ENCODE data around the gene SETD3.
A peak's percentile ranks its signal among the peaks of the same experiment; 100 is the strongest.

SETD3 gene

GRCh38 chr14:99383472-99384449, 96.9 kb downstream of the SETD3 start:
- H3K27me3 ChIP-seq (ENCODE audit: control insufficient read depth in 3 of 3, insufficient read depth in 3 of 3, low read depth in 1 of 3, low read length in 3 of 3): no peaks in the 10 kb centered on the region
- H4K8ac ChIP-seq (ENCODE audit: low read depth, low read length): no peak overlapping the region
- H3K27ac ChIP-seq (replicated peaks; ENCODE audit: low read length): no peak overlapping the region
- no peak overlapping the region for H3K9ac ChIP-seq (ENCODE audit: low read depth, low read length, poor library complexity)
- no peaks in the 10 kb centered on the region for H3K79me1 ChIP-seq (ENCODE audit: low read depth, low read length)
- no peak overlapping the region for H2BK15ac ChIP-seq (ENCODE audit: low read length)
- H4K91ac ChIP-seq (ENCODE audit: low read depth, low read length, poor library complexity): no peak overlapping the region
- no peak overlapping the region for H3K14ac ChIP-seq (ENCODE audit: low read length)
- no CpG with 5 or more reads among the region's 36 CpGs for WGBS, 2 donors (ENCODE audit: extremely low coverage in 2 of 2, insufficient read length in 2 of 2, insufficient replicate concordance in 1 of 2)
- DNase-seq (ENCODE audit: low spot score): no peak
- no peaks in the 10 kb centered on the region for H3K36me3 ChIP-seq (replicated peaks in 1 of 2; ENCODE audit: control insufficient read depth in 2 of 2, insufficient read depth in 2 of 2, low read length in 2 of 2)
- no peak overlapping the region for H2BK120ac ChIP-seq (ENCODE audit: low read depth, low read length)
- peaks cover 4 to 10% of the 10 kb centered on the region in 2 donors for H3K9me3 ChIP-seq (replicated peaks in 1 of 2; ENCODE audit: control insufficient read depth in 2 of 2, insufficient read depth in 1 of 2, low read depth in 1 of 2, low read length in 2 of 2)
- peak overlapping the region; percentile 85 for H2AFZ ChIP-seq (ENCODE audit: low read length)
- peak overlapping the region; percentile 51 for H2BK12ac ChIP-seq (ENCODE audit: low read length)
- peak overlapping the region; percentile 8 for H3K23ac ChIP-seq (ENCODE audit: low read depth, low read length, poor library complexity)
- no peak overlapping the region for H3K4ac ChIP-seq (ENCODE audit: low read length)
- no peak overlapping the region for H3K4me2 ChIP-seq (ENCODE audit: insufficient read depth, low read length, poor library complexity, severe bottlenecking)
- peak overlapping the region in 1 of 2 donors; percentile 72 for H3K4me3 ChIP-seq (ENCODE audit: low read length in 2 of 2)
- H3K18ac ChIP-seq (ENCODE audit: low read length): no peak overlapping the region
- H2AK5ac ChIP-seq (ENCODE audit: low read depth, low read length): no peak overlapping the region
- no peak overlapping the region for H2BK5ac ChIP-seq (ENCODE audit: low read length)
- H3K4me1 ChIP-seq (ENCODE audit: control insufficient read depth in 2 of 2, insufficient read depth in 1 of 2, low read depth in 1 of 2, low read length in 2 of 2): peaks cover 5% of the 10 kb centered on the region in 2 donors

GRCh38 chr14:99382781-99383471, 97.7 kb downstream of the SETD3 start:
- WGBS, 2 donors (ENCODE audit: extremely low coverage in 2 of 2, insufficient read length in 2 of 2, insufficient replicate concordance in 1 of 2): no CpG with 5 or more reads among the region's 18 CpGs
- Histone ChIP-seq H4K91ac (ENCODE audit: low read depth, low read length, poor library complexity) (no peak overlapping the region), H2BK15ac (ENCODE audit: low read length) (no peak overlapping the region), H3K4ac (ENCODE audit: low read length) (no peak overlapping the region), H3K14ac (ENCODE audit: low read length) (no peak overlapping the region), H3K23ac (ENCODE audit: low read depth, low read length, poor library complexity) (no peak overlapping the region), H3K9ac (ENCODE audit: low read depth, low read length, poor library complexity) (no peak overlapping the region), H2BK120ac (ENCODE audit: low read depth, low read length) (no peak overlapping the region), H2AK5ac (ENCODE audit: low read depth, low read length) (no peak overlapping the region), H3K9me3 (replicated peaks in 1 of 2; ENCODE audit: control insufficient read depth in 2 of 2, insufficient read depth in 1 of 2, low read depth in 1 of 2, low read length in 2 of 2) (peaks cover 4 to 10% of the 10 kb centered on the region in 2 donors), H2BK12ac (ENCODE audit: low read length) (peak overlapping the region; percentile 51), H2AFZ (ENCODE audit: low read length) (no peak overlapping the region), H3K4me1 (ENCODE audit: control insufficient read depth in 2 of 2, insufficient read depth in 1 of 2, low read depth in 1 of 2, low read length in 2 of 2) (peaks cover 5% of the 10 kb centered on the region in 2 donors), H3K18ac (ENCODE audit: low read length) (no peak overlapping the region), H3K4me3 (ENCODE audit: low read length in 2 of 2) (no peak overlapping the region), H3K27ac (replicated peaks; ENCODE audit: low read length) (no peak overlapping the region), H4K8ac (ENCODE audit: low read depth, low read length) (no peak overlapping the region), H3K27me3 (ENCODE audit: control insufficient read depth in 3 of 3, insufficient read depth in 3 of 3, low read depth in 1 of 3, low read length in 3 of 3) (no peaks in the 10 kb centered on the region), H3K36me3 (replicated peaks in 1 of 2; ENCODE audit: control insufficient read depth in 2 of 2, insufficient read depth in 2 of 2, low read length in 2 of 2) (no peaks in the 10 kb centered on the region), H2BK5ac (ENCODE audit: low read length) (no peak overlapping the region), H3K79me1 (ENCODE audit: low read depth, low read length) (no peaks in the 10 kb centered on the region), H3K4me2 (ENCODE audit: insufficient read depth, low read length, poor library complexity, severe bottlenecking) (no peak overlapping the region)
- DNase-seq (ENCODE audit: low spot score): no peak

GRCh38 chr14:99382071-99382470, 98.6 kb downstream of the SETD3 start:
- Histone ChIP-seq H3K4me2 (ENCODE audit: insufficient read depth, low read length, poor library complexity, severe bottlenecking) (no peak overlapping the region), H2BK5ac (ENCODE audit: low read length) (no peak overlapping the region), H3K27ac (replicated peaks; ENCODE audit: low read length) (no peak overlapping the region), H3K27me3 (ENCODE audit: control insufficient read depth in 3 of 3, insufficient read depth in 3 of 3, low read depth in 1 of 3, low read length in 3 of 3) (no peaks in the 10 kb centered on the region), H4K8ac (ENCODE audit: low read depth, low read length) (no peak overlapping the region), H3K4ac (ENCODE audit: low read length) (no peak overlapping the region), H2BK15ac (ENCODE audit: low read length) (no peak overlapping the region), H3K4me1 (ENCODE audit: control insufficient read depth in 2 of 2, insufficient read depth in 1 of 2, low read depth in 1 of 2, low read length in 2 of 2) (peaks cover 5% of the 10 kb centered on the region in 2 donors), H2AK5ac (ENCODE audit: low read depth, low read length) (no peak overlapping the region), H3K36me3 (replicated peaks in 1 of 2; ENCODE audit: control insufficient read depth in 2 of 2, insufficient read depth in 2 of 2, low read length in 2 of 2) (no peaks in the 10 kb centered on the region), H2BK120ac (ENCODE audit: low read depth, low read length) (no peak overlapping the region), H3K9ac (ENCODE audit: low read depth, low read length, poor library complexity) (no peak overlapping the region), H2AFZ (ENCODE audit: low read length) (no peak overlapping the region), H2BK12ac (ENCODE audit: low read length) (no peak overlapping the region), H3K14ac (ENCODE audit: low read length) (no peak overlapping the region), H3K18ac (ENCODE audit: low read length) (no peak overlapping the region), H3K79me1 (ENCODE audit: low read depth, low read length) (no peaks in the 10 kb centered on the region), H3K23ac (ENCODE audit: low read depth, low read length, poor library complexity) (no peak overlapping the region), H3K4me3 (ENCODE audit: low read length in 2 of 2) (no peak overlapping the region), H3K9me3 (replicated peaks in 1 of 2; ENCODE audit: control insufficient read depth in 2 of 2, insufficient read depth in 1 of 2, low read depth in 1 of 2, low read length in 2 of 2) (peaks cover 4 to 10% of the 10 kb centered on the region in 2 donors), H4K91ac (ENCODE audit: low read depth, low read length, poor library complexity) (no peak overlapping the region)
- no peak for DNase-seq (ENCODE audit: low spot score)
- WGBS, 2 donors (ENCODE audit: extremely low coverage in 2 of 2, insufficient read length in 2 of 2, insufficient replicate concordance in 1 of 2): no CpG with 5 or more reads among the region's 16 CpGs

GRCh38 chr14:99381688-99382060, 99.0 kb downstream of the SETD3 start:
- no peak for DNase-seq (ENCODE audit: low spot score)
- no peak overlapping the region for H4K8ac ChIP-seq (ENCODE audit: low read depth, low read length)
- H3K79me1 ChIP-seq (ENCODE audit: low read depth, low read length): no peaks in the 10 kb centered on the region
- H3K4me2 ChIP-seq (ENCODE audit: insufficient read depth, low read length, poor library complexity, severe bottlenecking): no peak overlapping the region
- no peak overlapping the region for H3K18ac ChIP-seq (ENCODE audit: low read length)
- no peak overlapping the region for H2BK12ac ChIP-seq (ENCODE audit: low read length)
- no peaks in the 10 kb centered on the region for H3K36me3 ChIP-seq (replicated peaks in 1 of 2; ENCODE audit: control insufficient read depth in 2 of 2, insufficient read depth in 2 of 2, low read length in 2 of 2)
- no peak overlapping the region for H3K14ac ChIP-seq (ENCODE audit: low read length)
- H3K27me3 ChIP-seq (ENCODE audit: control insufficient read depth in 3 of 3, insufficient read depth in 3 of 3, low read depth in 1 of 3, low read length in 3 of 3): no peaks in the 10 kb centered on the region
- WGBS, 2 donors (ENCODE audit: extremely low coverage in 2 of 2, insufficient read length in 2 of 2, insufficient replicate concordance in 1 of 2): no CpG with 5 or more reads among the region's 8 CpGs
- no peak overlapping the region for H3K23ac ChIP-seq (ENCODE audit: low read depth, low read length, poor library complexity)
- no peak overlapping the region for H2AK5ac ChIP-seq (ENCODE audit: low read depth, low read length)
- no peak overlapping the region for H3K27ac ChIP-seq (replicated peaks; ENCODE audit: low read length)
- no peak overlapping the region for H3K4ac ChIP-seq (ENCODE audit: low read length)
- H3K9ac ChIP-seq (ENCODE audit: low read depth, low read length, poor library complexity): no peak overlapping the region
- no peak overlapping the region for H2BK120ac ChIP-seq (ENCODE audit: low read depth, low read length)
- H3K9me3 ChIP-seq (replicated peaks in 1 of 2; ENCODE audit: control insufficient read depth in 2 of 2, insufficient read depth in 1 of 2, low read depth in 1 of 2, low read length in 2 of 2): peaks cover 4 to 10% of the 10 kb centered on the region in 2 donors
- H3K4me3 ChIP-seq (ENCODE audit: low read length in 2 of 2): no peak overlapping the region
- H2AFZ ChIP-seq (ENCODE audit: low read length): no peak overlapping the region
- H4K91ac ChIP-seq (ENCODE audit: low read depth, low read length, poor library complexity): no peak overlapping the region
- no peak overlapping the region for H2BK5ac ChIP-seq (ENCODE audit: low read length)
- no peak overlapping the region for H2BK15ac ChIP-seq (ENCODE audit: low read length)
- H3K4me1 ChIP-seq (ENCODE audit: control insufficient read depth in 2 of 2, insufficient read depth in 1 of 2, low read depth in 1 of 2, low read length in 2 of 2): peaks cover 5% of the 10 kb centered on the region in 2 donors
